GM21360 (cell line): Measurements from ENCODE around the gene FUS.
"Not testable (repeated sequence)": the region's sequence is repeated elsewhere in the genome, so short reads cannot be mapped to it uniquely, and the experiment has no call there.

Experiments
- ATAC-seq: cut with Tn5 transposase; IDR thresholded peaks from one replicate; pipeline ENCODE4 v1.9.1; 2021; ENCODE audit warnings: mild to moderate bottlenecking, moderate library complexity; ENCODE audit not compliant: unreplicated experiment

The FUS gene

DNA sequence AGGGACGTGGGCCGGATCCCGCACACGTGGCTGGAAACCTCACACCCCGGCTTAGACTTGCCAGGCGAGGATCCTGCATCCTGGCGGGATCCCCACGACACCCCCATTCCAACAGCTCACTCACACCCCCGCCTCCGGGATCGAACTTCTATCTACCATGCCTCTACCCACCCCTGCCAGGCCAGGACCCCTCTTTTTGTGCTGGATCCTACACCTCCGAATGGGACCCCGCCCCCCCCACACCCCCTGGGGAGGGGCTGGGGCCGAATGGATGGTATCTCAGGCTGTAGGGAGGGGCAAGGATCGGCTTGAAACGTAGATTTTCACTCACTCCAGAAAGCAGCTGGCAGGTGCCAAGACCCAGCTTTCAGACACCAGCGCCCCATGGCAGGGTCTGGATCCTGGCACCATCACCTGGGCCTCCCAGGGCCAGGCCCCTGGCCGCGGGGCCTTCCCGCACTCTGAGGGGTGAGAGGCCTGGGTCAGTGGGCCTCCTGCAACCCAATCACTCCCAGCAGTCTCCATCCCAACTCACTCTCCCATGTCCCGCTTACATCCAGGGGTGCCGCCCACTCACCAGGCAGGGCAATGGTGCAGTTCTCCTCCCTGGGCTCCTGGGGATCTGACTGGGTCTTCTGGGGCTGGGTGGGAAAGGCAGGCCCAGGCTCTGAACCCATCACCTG is 36.8 kb upstream of the FUS start:
- no peak for ATAC-seq

DNA sequence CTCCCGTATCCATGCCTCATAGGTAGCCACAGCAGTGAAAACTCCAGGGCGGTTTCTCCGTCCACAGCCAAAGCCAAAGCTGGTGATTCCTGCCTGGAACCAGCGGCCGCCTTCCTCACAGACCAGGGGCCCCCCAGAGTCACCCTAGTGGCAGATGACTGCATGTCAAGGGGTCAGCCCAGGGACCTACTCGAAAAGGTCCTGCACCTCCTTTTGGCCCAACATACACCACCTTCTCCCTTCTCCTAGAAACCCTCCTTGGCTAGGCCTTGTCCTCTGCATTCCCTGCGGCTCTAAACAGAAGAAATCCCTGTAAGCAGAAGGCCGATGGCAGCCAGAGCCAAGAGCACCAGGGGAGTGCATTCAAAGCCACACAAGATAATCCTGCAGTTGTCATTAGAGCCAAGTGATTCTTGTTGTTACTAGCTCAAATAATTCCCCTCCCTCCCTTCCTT is 36.2 kb upstream of the FUS start:
- ATAC-seq = no peak

DNA sequence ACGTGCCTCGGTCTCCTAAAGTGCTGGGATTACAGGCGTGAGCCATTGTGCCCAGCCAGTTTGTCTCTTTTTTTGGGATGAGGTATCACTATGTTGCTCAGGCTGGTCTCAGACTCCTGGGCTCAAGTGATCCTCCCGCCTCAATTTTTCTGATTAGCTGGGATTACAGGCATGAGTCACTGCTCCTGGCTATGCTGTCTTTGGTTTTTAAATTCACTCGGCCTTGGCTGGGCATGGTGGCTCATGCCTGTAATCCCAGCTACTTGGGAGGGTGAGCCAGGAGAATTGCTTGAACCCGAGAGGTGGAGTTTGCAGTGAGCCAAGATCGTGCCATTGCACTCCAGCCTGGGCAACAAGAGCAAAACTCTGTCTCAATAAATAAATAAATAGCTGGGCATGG is 35.5 kb upstream of the FUS start:
- ATAC-seq = not testable (repeated sequence)

DNA sequence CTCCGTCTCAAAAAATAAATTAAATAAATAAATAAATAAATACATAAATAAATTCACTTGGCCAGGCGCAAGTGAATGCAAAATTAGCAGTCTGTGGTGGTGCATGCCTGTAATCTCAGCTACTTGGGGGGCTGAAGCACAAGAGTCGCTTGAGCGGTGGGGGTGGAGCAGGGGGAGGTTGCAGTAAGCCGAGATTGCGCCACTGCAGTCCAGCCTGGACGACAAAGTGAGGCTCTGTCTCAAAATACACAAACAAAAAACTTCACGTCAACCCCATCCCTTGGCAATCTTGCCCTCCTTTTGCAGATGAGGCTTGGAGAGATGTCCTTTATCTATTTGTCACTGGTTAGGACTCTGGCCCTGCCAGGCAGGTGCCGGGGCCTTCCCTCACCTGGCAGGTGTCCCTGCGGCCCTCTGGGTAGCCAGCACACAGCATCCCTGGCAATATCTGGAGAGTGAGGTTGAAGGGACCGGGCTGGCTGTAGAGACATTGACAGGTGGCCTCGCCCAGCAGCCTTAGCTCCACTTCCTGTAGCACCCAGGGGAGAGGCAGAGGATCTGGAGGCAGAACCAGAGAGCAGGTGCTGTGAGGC is 34.4 kb upstream of the FUS start:
- no peak for ATAC-seq

DNA sequence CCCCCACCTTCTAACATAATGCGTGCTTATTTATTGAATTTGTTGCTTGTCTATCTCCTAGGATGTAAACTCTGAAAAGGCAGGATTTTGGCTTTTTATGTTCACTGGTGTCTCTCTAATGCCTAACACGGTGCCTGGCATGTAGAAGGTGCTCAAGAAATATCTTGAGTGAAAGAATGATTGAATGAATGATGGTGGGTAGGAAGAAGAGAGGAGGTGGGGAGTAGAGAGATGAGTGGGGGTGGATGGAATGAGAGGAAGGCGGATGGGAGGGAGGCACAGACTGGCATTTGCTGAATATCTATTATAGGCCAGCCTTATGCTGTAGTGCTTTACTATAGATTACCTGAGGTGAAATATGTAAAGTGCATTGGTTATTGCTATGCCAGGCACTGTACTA is 32.4 kb upstream of the FUS start:
- ATAC-seq = no peak

DNA sequence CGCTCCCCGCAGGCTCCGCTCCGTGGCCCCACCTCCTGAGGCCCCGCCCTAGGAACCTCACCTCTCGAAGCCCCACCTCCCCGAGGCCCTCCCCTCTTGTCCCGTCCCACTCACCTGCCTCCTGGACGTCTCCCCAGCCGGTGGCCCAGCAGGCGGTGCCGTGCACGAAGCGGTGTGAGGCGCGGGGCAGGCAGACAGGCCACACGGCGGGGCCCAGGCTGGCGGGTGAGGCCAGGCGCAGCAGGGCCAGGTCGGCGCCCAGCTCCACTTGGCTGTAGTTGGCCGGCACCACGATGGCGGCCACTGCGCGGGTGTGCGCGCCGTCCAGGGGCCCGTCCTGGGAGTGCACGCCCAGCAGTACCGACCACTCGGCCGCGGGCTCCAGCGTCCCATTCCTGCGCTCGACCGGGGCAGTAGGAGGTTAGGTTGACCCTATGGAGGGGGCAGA is 31.6 kb upstream of the FUS start:
- ATAC-seq = no peak

DNA sequence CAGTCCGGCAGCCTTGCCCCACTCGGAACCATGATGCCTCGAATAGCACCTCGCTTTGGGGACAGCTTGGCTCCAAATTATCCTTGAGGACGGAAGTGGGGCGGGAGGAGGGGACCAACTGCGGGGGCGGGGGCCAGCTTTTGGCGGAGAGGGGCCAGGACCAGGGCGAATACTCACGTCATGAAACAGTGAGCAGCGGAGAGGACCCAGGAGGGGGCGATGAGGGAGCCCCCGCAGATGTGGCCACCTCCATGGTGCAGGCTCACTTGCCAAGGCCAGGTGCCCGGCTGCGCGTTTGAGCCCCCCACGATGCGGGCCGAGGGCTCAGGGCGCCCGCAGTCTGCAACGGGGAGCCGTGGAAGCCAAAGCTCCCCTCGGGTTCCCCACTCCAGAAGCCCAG is 31.0 kb upstream of the FUS start:
- ATAC-seq = no peak

DNA sequence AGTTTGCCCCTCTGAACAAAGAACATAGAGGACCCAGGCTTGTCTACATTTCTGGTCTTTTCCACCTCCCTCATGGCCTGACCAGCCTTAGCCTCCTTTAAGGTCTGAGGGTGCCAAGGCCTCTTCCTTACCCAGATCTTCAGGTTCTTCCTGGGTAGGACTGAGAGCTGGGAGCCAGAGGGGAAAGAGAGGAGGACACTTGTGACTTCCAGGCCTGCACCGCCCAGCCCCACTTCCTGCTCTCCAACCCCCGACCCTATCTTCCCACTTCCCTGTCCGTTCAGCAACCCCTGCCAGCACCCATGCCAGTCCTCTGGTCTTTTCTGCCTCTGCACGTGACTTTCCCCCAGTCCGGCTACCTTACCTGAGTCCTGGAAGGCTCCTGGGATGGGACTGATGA is 30.6 kb upstream of the FUS start:
- no peak for ATAC-seq

DNA sequence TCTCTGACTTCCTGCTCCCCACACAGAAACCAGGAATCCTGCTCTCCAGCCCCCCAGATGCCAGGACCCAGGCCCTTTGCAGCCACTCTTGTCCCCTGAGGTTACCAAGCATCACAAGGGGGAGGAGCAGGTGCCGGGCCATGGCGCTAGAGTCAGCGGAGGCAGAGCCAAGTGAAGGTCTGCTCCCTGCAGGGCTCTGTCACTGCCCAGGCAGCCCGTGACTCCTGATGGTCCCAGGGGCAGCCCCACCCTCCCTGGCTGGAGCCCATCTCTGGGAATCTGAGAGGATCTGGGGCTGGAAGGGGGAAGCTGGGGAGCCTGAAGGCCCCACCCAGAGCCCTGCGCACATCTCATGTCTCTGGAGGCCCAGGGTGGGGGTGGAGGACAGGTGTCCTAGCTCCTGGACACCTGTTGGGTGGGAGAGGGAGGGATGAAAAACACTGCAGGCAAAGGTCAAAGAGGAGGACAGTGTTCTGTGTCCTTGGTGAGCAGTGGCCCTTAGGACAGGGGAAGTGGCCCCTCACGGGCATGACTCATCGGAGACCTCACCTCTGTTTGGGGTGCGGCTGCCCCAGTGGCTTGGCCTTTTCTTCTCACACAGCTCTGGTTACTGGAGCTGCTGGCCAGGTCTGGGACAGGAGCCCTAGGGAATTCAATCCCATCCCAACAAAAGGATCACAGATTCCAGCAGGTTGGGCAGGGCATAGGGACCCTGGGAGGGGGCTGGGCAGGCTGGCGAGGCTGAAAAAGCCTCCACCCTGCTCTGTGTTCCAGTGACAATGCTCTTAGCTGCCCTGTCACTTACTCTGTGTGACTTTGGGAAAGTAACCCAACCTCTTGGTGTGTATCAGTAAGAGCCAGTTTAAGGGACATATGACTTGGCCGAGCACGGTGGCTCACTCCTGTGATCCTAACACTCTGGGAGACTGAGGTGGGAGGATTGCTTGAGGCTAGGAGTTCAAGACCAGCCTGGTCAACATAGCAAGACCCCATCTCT is 29.7 kb upstream of the FUS start, which contains the start of gene PRSS36:
TSS of gene PRSS36 (minus strand) at position 173 of the 997 bp plus-strand sequence. CDS start at position 142, 31 bp downstream.
- ATAC-seq = no peak

DNA sequence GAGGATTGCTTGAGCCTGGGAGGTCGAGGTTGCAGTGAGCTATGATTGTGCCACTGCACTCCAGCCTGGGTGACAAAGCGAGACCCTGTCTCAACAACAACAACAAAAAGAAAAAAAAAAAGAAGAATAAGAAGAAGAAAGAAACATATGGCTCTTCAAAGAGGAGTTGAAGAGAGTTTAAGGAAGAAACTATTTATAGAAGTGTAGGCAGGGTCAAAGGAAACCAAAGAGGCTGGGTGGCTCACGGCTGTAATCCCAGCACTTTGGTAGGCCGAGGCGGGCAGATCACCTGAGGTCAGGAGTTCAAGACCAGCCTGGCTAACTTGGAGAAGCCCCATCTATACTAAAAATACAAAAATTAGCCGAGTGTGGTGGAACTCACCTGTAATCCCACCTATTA is 29.0 kb upstream of the FUS start:
- ATAC-seq = not testable (repeated sequence)

DNA sequence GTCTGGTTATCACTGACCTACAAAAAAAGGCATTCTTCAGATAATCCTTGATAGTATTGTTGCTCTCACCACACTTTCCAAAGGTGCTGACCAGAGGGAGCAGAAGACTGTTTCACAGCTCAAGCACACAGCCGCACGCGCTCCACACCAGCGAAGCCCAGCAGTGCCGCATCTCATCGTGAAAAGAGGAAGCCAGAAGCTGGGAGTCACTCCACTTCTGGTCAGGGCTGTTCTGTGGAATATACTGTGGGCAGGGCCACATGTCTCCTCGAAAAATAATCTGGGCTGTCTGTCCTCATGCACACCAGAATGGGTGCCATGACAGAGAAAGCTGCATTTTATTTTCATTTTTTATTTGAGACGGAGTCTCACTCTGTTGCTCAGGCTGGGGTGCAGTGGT is 22.8 kb upstream of the FUS start:
- no peak for ATAC-seq

DNA sequence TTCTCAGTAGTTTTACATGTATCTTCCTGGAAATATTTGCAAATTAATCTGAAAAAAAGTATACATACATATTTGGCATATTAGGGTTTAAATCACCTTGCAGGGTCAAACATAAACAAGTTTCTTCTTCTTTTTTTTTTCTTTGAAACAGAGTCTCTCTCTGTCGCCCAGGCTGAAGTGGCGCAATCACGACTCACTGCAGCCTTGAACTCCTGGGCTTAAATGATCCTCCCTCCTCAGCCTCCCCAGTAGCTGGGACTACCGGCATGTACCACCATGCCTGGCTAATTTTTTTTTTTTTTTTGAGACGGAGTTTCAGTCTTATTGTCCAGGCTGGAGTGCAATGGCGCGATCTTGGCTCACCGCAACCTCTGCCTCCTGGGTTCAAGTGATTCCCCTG is 12.6 kb upstream of the FUS start:
- ATAC-seq = no peak

DNA sequence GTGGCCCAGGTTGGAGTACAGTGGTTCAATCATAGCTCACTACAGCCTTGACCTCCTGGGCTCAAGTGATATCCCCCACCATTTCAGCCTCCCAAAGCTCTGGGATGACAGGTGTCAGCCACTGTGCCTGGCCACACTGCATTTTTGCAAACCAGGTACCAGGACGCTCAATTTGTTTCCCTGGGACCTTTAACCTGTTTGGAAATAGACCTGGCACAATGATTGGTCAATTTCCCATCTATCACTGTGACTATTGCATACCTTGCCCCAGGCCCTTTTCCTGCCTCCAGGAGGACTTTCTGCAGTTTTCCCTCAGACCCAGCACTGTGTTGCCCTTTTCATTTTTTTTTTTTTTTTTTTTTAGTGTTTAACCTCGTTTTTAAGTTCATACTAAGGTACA is 11.1 kb upstream of the FUS start:
- ATAC-seq = no peak

DNA sequence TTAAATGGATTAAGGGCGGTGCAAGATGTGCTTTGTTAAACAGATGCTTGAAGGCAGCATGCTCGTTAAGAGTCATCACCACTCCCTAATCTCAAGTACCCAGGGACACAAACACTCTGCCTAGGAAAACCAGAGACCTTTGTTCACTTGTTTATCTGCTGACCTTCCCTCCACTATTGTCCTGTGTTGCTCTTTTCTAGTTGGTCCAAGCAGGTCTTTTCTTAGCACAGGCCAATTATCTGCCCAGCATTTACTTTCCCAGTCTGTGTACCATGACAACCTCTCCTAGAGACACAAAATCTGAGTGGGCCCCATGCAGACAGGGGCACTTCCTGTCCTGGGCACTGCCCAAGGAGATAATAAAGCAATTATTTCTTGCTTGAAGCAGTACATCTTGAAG is 9.9 kb upstream of the FUS start:
- ATAC-seq = not testable (repeated sequence)

DNA sequence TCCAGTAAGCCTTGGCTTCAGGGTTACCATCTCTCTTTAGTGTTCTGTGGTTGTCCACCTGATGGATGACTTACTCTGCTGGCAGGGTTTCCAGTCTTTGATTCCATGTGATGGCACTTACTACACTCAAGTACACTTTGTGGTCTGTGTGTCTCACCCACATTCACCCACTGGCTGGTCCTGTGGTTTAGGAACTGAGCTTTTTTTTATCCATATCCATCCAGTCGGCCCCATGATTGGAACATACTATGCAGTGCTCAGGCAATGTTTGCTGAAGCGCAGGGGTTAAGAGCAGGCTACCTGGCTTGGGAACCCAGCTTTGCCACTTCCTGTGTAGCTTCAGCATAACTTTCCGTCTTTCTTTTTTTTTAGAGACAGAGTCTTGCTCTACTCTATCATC is 2.8 kb upstream of the FUS start:
- ATAC-seq = no peak

DNA sequence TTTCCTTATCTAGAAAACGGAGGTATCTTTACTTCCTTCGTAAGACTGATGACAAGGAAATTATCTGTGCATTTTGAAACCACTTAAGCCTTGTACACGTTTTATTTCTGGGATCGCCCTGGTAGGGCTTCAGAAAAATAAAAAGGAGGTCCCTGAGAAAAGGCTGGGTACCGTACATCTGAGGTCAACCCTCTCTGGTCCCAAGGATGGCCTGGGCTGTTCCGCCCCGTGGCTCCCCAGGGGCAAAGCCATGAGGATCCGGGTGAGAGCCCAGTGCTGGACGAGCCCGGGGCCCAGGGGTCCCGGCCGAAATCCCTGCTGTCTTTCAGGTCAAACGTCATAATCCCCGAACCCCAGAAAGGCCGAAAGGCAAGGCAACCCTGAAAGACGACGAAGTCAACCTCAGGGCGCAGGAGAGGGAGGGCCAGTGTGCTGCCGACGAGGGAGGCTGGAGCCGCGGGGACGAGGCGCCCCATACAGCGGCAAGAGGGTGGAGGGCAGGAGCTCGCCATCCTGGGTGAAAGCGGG is 656 bp upstream of the FUS start:
- ATAC-seq = no peak

DNA sequence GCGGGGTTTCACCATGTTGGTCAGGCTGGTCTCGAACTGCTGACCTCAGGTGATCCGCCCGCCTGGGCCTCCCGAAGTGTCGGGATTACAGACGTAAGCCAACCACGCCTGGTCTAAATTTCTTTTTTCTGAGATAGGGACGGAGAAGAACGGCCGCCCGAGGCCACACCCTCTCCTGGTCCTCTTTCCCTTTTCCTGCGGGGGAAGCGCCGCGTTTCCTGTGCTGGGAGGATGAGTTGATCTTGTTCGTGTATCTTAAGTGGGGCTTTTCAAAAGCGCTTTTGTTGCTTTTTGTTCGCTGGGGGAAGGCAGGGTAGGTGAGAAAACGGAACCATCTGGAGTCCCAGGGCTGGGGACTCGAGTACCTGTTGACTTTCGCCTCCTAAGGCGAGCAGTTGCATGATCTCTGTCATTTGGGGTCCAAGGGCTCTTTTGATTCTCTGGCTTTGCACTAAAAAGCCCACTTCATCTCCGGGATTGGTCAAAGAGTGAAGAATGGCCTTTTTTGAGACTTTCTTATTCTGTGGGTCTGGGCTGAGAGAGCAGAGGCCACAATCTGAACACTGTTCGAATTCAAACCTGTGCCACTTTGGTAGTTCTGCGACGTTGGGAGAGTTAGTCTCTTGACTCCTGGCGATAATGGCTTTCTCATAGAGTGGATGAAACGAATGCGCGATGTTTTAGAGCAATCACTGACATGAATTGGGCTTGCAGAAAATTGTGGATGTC is 1.3 kb downstream of the FUS start:
- no peak for ATAC-seq

DNA sequence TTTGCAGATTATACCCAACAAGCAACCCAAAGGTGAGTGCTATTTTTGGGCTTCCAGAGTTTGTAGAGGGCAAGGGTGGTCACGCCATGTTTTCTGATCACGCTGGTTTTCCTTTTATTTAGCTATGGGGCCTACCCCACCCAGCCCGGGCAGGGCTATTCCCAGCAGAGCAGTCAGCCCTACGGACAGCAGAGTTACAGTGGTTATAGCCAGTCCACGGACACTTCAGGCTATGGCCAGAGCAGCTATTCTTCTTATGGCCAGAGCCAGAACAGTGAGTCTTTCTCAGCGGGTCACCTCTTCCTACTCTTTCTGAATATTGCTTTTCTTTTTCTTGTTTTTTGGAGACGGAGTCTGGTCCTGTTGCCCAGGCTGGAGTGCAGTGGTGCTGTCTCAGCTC is 2.5 kb downstream of the FUS start:
- no peak for ATAC-seq

DNA sequence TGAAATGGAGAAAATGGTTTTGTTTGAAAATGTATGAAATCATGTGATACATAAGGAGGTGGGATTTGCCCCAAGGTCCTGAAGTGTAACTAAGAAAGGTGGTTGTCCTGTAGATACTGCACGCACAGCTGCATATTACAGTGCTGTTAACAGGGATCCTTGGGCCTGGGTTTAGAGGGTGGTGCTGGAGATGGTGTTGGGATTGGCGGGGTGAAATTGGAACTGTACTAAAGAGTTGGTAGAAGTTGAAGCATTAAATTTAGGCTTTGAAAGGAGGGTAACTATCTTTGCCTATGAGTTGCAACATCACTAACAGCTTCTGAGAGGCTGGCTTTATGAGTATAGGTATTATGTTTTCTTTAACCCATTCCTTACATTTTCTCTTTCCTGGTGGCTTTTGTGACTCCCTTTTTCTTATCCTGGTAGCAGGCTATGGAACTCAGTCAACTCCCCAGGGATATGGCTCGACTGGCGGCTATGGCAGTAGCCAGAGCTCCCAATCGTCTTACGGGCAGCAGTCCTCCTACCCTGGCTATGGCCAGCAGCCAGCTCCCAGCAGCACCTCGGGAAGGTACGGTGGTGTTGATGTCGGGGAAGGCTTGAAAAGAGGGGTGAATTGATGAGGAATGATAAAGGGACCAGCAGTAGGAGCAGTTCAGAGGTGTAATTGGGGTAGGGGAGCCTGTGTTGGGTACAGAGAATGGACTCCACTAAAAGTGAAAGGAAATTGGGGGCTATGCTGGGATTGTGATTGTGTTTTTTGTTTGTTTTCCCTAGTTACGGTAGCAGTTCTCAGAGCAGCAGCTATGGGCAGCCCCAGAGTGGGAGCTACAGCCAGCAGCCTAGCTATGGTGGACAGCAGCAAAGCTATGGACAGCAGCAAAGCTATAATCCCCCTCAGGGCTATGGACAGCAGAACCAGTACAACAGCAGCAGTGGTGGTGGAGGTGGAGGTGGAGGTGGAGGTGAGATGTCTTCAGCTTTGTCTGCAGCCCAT is 3.8 kb downstream of the FUS start:
- no peak for ATAC-seq
